Transverse colon (tissue), 4 donors: ENCODE results near the gene ITGA3. TPM values are rescaled to one million over a fixed set of nuclear protein-coding genes. Genes with fewer than 3 reads are reported as not detected.
A peak's percentile ranks its signal among the peaks of the same experiment; 100 is the strongest.
"Not testable (repeated sequence)": the region's sequence is repeated elsewhere in the genome, so short reads cannot be mapped to it uniquely, and the experiment has no call there.

Experiments
- DNase-seq: peaks from one replicate; pipeline ENCODE4 v3.0.0-alpha.2; 2019
- H3K27ac ChIP-seq, 4 donors: fragments of 200-600 bp; sonication (generic); 2 replicates each; pipeline ENCODE4 v1.5.1; 2016 to 2018; ENCODE audit warnings: inconsistent platforms in 4 of 4
- H3K27me3 ChIP-seq: fragments of 200-600 bp; sonication (generic); 2 replicates; pipeline ENCODE4 v1.5.1; 2017; ENCODE audit warnings: inconsistent platforms
- H3K36me3 ChIP-seq, 4 donors: fragments of 200-600 bp; sonication (generic); 2 replicates each; pipeline ENCODE4 v1.5.1; 2017 to 2019; ENCODE audit warnings: inconsistent platforms in 4 of 4
- H3K4me1 ChIP-seq, 4 donors: fragments of 200-600 bp; sonication (generic); 2 replicates each; pipeline ENCODE4 v1.5.1; 2017 to 2020; ENCODE audit warnings: inconsistent platforms in 4 of 4
- H3K4me3 ChIP-seq, 4 donors: fragments of 200-600 bp; sonication (generic); 1 replicate in 1 of 4; 2 replicates in 3 of 4; pipeline versions ENCODE4 v1.5.1 to v1.6.1; 2017 to 2019; ENCODE audit warnings: inconsistent platforms in 4 of 4
- H3K9me3 ChIP-seq, 2 donors: fragments of 200-600 bp; sonication (generic); 2 replicates each; pipeline ENCODE4 v1.5.1; 2017 to 2019; ENCODE audit warnings: inconsistent platforms in 2 of 2
- EP300 ChIP-seq: sonication (generic); formaldehyde crosslinking; IDR thresholded peaks from one replicate; pipeline ENCODE4 v1.6.1; 2017; ENCODE audit warnings: antibody characterized with exemption, low read depth
- POLR2A ChIP-seq: fragments of 450-650 bp; IDR thresholded peaks from one replicate; pipeline ENCODE4 v1.6.1; 2016; ENCODE audit warnings: antibody characterized with exemption, mild to moderate bottlenecking, moderate library complexity
- POLR2AphosphoS5 ChIP-seq, 3 donors: sonication (generic); formaldehyde crosslinking; IDR thresholded peaks; one replicate each; pipeline ENCODE4 v1.6.1; 2016; ENCODE audit warnings: antibody characterized with exemption in 3 of 3
- WGBS, 2 donors: methylation state at CpG; one replicate each; pipeline ENCODE4 v1.1.5; 2018; ENCODE audit warnings: low coverage in 1 of 2; 5-methylcytosine and 5-hydroxymethylcytosine counted together
- in situ Hi-C, 4 donors: fragments of 200-750 bp; cut with MboI; loops; one replicate each; pipeline versions ENCODE4 v1.15.0 to v1.15.1; 2017; ENCODE audit warnings: low sequenced_read_pairs in 3 of 4, low pct_ligation_motif_present in 1 of 4, low pct_unique_long_range_greater_than_20kb in 1 of 4
- intact Hi-C: fragments of 100-400 bp; cut with DNase I; formaldehyde crosslinking; loops from one replicate; pipeline ENCODE4 v1.15.1; 2023; ENCODE audit warnings: low total_unique reads
- total RNA-seq, 4 donors: library from RNA; depleted of rRNA; stranded (reverse); fragments of >200 nt; gene quantifications; one replicate each; pipeline ENCODE4 v1.1.0, GENCODE V29; 2016
- TF ChIP-seq, protein P1 (sequence below), 5 experiments: fragments of 200-600 bp in 3 of 5; fragments of 450-650 bp in 2 of 5; sonication (generic) in 3 of 5; IDR thresholded peaks; 1 replicate in 2 of 5; 2 replicates in 3 of 5; pipeline ENCODE4 v1.5.1; 2016 to 2017; ENCODE audit warnings: antibody characterized with exemption in 5 of 5, inconsistent platforms in 3 of 5, mild to moderate bottlenecking in 2 of 5, moderate library complexity in 1 of 5

ITGA3 gene
- total RNA-seq, 4 donors from 2014 or later, result 147 to 294 (median 171) TPM

- in situ Hi-C loops, result no loop called here
- DNase-seq, result peak; percentile 79
- 62% methylated on average over 9 of the region's 9 CpGs; no CpG with 5 or more reads in 1 of the 2 donors for WGBS, 2 donors
- Histone ChIP-seq H3K27me3 (no peaks in the 10 kb centered on the region), H3K4me1 (peaks cover 55 to 78% (median 75%) of the 10 kb centered on the region in 4 donors), H3K9me3 (no peaks in the 10 kb centered on the region), H3K27ac (peak overlapping the region; percentile 93 to 98 (median 96)), H3K36me3 (no peaks in the 10 kb centered on the region), H3K4me3 (peak overlapping the region in 3 of 4 donors; percentile 74 to 83 (median 80))
- intact Hi-C loops, result no loop called here
- peak in 2 of 3 donors; percentile 53 to 60 for TF ChIP-seq POLR2AphosphoS5 (IDR thresholded peaks at IDR 0.05)
- no peak for TF ChIP-seq EP300
- peak; percentile 61 for TF ChIP-seq POLR2A
- TF ChIP-seq, protein P1, sequence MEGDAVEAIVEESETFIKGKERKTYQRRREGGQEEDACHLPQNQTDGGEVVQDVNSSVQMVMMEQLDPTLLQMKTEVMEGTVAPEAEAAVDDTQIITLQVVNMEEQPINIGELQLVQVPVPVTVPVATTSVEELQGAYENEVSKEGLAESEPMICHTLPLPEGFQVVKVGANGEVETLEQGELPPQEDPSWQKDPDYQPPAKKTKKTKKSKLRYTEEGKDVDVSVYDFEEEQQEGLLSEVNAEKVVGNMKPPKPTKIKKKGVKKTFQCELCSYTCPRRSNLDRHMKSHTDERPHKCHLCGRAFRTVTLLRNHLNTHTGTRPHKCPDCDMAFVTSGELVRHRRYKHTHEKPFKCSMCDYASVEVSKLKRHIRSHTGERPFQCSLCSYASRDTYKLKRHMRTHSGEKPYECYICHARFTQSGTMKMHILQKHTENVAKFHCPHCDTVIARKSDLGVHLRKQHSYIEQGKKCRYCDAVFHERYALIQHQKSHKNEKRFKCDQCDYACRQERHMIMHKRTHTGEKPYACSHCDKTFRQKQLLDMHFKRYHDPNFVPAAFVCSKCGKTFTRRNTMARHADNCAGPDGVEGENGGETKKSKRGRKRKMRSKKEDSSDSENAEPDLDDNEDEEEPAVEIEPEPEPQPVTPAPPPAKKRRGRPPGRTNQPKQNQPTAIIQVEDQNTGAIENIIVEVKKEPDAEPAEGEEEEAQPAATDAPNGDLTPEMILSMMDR (IDR thresholded peaks at IDR 0.05), result no peak
These were observed 1.6 kb downstream of the ITGA3 start for GRCh38 chr17:50057521-50057991.

DNA sequence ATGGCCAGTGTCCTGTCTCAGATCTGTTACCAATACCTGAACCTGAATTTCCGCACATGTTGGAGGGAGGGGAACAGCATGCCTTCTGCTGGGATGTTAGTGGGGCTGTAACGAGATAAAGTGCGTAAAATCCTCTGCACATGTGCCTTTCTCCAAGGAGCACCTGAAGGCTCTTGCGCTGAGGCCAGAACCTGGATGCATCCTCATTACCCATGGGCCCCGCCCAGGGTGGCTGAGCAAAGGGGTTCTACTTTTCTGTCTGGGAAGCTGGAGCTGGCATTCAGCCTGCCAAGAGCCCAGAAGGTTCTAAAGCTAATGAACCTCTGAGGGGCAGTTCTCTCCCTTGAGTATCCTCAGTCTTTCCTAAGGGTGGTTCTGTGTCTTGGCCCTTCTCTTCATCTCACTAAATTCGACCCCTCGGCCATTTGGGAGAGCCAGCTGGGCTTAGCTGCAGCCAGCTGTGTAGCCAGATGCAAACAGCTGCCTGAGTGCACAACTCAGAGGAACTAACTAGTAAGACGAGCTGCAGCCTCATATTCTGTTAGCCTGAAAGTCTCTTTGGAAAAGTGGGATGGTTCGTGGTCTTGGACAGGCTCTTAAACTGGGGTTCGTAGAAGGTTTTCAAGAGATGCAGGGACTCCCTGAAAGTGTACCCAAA is 2.5 kb downstream of the ITGA3 start:
- Histone ChIP-seq H3K9me3 (no peaks in the 10 kb centered on the region), H3K36me3 (no peaks in the 10 kb centered on the region), H3K27ac (peak overlapping the region; percentile 93 to 98 (median 96)), H3K4me3 (peak overlapping the region in 1 of 4 donors; percentile 74), H3K27me3 (no peaks in the 10 kb centered on the region), H3K4me1 (peaks cover 64 to 82% (median 79%) of the 10 kb centered on the region in 4 donors)
- TF ChIP-seq POLR2A, result no peak
- TF ChIP-seq POLR2AphosphoS5 (IDR thresholded peaks at IDR 0.05), result peak; percentile 41 to 85 (median 55)
- no peak for DNase-seq
- in situ Hi-C loops (no loop called here), intact Hi-C loops (no loop called here)
- WGBS, 2 donors, result 76 to 80% methylated on average over 7 to 10 of the region's 10 CpGs

GRCh38 chr17:50059256-50059655 is 3.3 kb downstream of the ITGA3 start:
- H3K36me3 ChIP-seq, result no peaks in the 10 kb centered on the region
- intact Hi-C loops (no loop called here), in situ Hi-C loops (no loop called here)
- TF ChIP-seq POLR2AphosphoS5 (IDR thresholded peaks at IDR 0.05), result no peak
- DNase-seq, result no peak
- H3K9me3 ChIP-seq, result no peaks in the 10 kb centered on the region
- peak overlapping the region; percentile 93 to 98 (median 96) for H3K27ac ChIP-seq
- H3K4me1 ChIP-seq, result peaks cover 72 to 85% (median 84%) of the 10 kb centered on the region in 4 donors
- 20 to 42% methylated on average over 1 to 3 of the region's 4 CpGs for WGBS, 2 donors
- no peak overlapping the region for H3K4me3 ChIP-seq
- no peaks in the 10 kb centered on the region for H3K27me3 ChIP-seq

GRCh38 chr17:50059759-50060273 is 3.9 kb downstream of the ITGA3 start:
- Histone ChIP-seq H3K27ac (peak overlapping the region; percentile 93 to 98 (median 96)), H3K4me3 (no peak overlapping the region), H3K36me3 (no peaks in the 10 kb centered on the region), H3K4me1 (peaks cover 73 to 85% (median 84%) of the 10 kb centered on the region in 4 donors), H3K9me3 (no peaks in the 10 kb centered on the region), H3K27me3 (no peaks in the 10 kb centered on the region)
- in situ Hi-C loops (no loop called here), intact Hi-C loops (no loop called here)
- no peak for DNase-seq
- 46 to 60% methylated on average over 3 to 5 of the region's 5 CpGs for WGBS, 2 donors
- TF ChIP-seq POLR2AphosphoS5 (IDR thresholded peaks at IDR 0.05) (no peak), POLR2A (no peak), EP300 (no peak)
- TF ChIP-seq, protein P1 (IDR thresholded peaks at IDR 0.05), result no peak

GRCh38 chr17:50060951-50061712 is 5.2 kb downstream of the ITGA3 start:
- Histone ChIP-seq H3K9me3 (no peaks in the 10 kb centered on the region), H3K4me3 (no peak overlapping the region), H3K27ac (peak overlapping the region; percentile 93 to 98 (median 96)), H3K27me3 (no peaks in the 10 kb centered on the region), H3K36me3 (no peaks in the 10 kb centered on the region), H3K4me1 (peaks cover 76 to 91% (median 80%) of the 10 kb centered on the region in 4 donors)
- in situ Hi-C loops, result no loop called here
- peak; percentile 73 for DNase-seq
- intact Hi-C loops, result no loop called here
- TF ChIP-seq, protein P1 (IDR thresholded peaks at IDR 0.05), result no peak
- TF ChIP-seq POLR2AphosphoS5 (IDR thresholded peaks at IDR 0.05), result peak in 2 of 3 donors; percentile 22 to 36
- 81% methylated on average over 9 of the region's 9 CpGs; no CpG with 5 or more reads in 1 of the 2 donors for WGBS, 2 donors

- in situ Hi-C loops, intact Hi-C loops, DNase-seq, H3K36me3 ChIP-seq, H3K27me3 ChIP-seq, H3K9me3 ChIP-seq, H3K4me3 ChIP-seq: not testable (repeated sequence)
- 81% methylated on average over 10 of the region's 10 CpGs; no CpG with 5 or more reads in 1 of the 2 donors for WGBS, 2 donors
- Histone ChIP-seq H3K27ac (peak overlapping the region; percentile 93 to 98 (median 96)), H3K4me1 (peaks cover 76 to 91% (median 80%) of the 10 kb centered on the region in 4 donors)
These were observed 5.8 kb downstream of the ITGA3 start for GRCh38 chr17:50061713-50062045.
